ENCODE data around the gene RAB32. TPM values are rescaled to one million over a fixed set of nuclear protein-coding genes. Genes with fewer than 3 reads are reported as not detected.
"Not testable (repeated sequence)": the region's sequence is repeated elsewhere in the genome, so short reads cannot be mapped to it uniquely, and the experiment has no call there.

Gene RAB32
- total RNA-seq, 2 donors from 2014 or later = 0.47 to 0.50 TPM

DNA sequence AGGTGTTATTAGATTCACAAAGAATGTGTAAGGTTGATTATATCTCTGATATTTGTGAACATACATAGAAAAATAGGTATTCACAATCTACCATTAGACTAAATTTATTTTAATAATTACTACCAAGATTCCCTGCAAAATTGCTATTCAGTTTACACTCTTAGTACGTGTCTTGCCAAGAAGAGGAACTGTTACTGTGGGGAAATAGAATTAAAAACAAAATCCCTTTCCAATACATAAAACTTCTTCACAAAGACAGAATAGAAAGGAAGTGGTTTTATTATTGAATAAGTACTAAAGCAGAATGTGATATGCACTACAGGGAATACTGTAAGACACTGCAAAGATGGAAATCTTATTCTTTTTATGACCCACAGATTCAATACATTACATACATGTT, 17.0 kb downstream of the RAB32 start:
- no peak overlapping the region for H3K27ac Mint-ChIP-seq
- no peaks in the 10 kb centered on the region for H3K9me3 Mint-ChIP-seq
- ATAC-seq (no peak), DNase-seq (ENCODE audit: low spot score in 2 of 2) (no peak)
- no peaks in the 10 kb centered on the region for H3K36me3 Mint-ChIP-seq

DNA sequence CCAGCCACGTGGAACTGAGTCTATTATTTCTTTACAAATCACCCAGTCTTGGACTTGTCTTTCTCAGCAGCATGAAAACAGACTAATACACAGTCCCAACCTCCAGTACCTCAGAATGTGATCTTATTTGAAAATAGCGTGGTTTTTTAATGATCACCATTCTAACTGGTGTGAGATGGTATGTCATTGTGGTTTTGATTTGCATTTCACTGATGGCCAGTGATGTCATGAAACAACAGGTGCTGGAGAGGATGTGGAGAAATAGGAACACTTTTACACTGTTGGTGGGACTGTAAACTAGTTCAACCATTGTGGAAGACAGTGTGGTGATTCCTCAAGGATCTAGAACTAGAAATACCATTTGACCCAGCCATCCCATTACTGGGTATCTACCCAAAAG, 23.0 kb downstream of the RAB32 start:
- not testable (repeated sequence) for ATAC-seq; DNase-seq (ENCODE audit: low spot score in 2 of 2); H3K36me3 Mint-ChIP-seq; H3K27ac Mint-ChIP-seq
- peaks cover 13 to 16% of the 10 kb centered on the region in 2 donors for H3K9me3 Mint-ChIP-seq

DNA sequence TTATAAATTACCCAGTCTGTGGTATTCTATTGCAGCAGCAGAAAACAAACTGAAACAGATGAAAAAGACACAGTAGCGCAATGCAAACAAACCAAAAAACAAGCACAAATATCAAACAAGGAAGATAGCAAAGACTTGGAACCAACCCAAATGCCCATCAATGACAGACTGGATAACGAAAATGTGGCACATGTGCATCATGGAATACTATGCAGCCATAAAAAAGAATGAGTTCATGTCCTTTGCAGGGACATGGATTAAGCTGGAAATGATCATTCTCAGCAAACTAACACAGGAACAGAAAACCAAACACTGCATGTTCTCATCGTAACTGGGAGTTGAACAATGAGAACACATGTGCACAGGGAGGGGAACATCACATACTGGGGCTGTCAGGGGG, 25.0 kb downstream of the RAB32 start:
- not testable (repeated sequence) for H3K27ac Mint-ChIP-seq

DNA sequence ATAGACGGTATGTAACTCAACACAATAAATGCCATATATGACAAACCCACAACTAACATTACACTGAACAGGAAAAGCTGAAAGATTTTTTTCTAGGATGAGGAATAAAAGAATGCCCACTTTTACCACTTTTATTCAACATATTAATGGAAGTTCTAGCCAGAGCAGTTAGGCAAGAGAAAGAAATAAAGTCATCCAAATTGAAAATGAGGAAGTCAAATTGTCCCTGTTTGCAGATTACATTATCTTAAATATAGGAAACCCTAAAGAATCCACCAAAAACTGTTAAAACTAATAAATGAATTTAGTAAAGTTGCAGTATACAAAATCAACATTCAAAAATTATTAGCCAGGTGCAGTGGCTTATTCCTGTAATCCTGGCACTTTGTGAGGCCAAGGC, 30.6 kb downstream of the RAB32 start:
- H3K27ac Mint-ChIP-seq = no peak overlapping the region
- H3K9me3 Mint-ChIP-seq = peaks cover 9 to 15% of the 10 kb centered on the region in 2 donors
- H3K36me3 Mint-ChIP-seq = no peaks in the 10 kb centered on the region
- ATAC-seq (no peak), DNase-seq (ENCODE audit: low spot score in 2 of 2) (no peak)

More for the DNA sequence above, 25.0 kb downstream of the RAB32 start:
- not testable (repeated sequence) for DNase-seq (ENCODE audit: low spot score in 2 of 2); ATAC-seq; H3K36me3 Mint-ChIP-seq
- H3K9me3 Mint-ChIP-seq = peaks cover 13 to 16% of the 10 kb centered on the region in 2 donors

DNA sequence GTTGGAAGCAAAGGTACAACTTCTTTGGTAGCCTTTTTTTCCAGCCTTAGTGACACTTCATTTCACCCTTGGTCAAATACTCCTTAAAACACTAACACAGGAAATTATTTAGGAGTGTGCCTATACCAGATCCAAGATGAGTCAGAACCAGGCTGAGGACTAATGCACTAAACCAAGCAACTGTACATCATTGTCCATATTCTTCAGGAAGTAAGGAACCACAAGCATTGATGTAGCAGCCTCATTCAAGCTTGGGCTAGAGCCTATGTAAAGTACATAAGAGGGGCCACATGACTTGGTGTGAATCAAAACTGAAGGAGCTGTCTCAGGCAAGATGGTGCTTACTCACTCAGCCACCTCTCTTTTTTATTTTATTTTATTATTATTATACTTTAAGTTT, 34.4 kb downstream of the RAB32 start:
- Mint-ChIP-seq H3K36me3 (no peaks in the 10 kb centered on the region), H3K27ac (no peak overlapping the region), H3K9me3 (peaks cover 3% of the 10 kb centered on the region in 2 donors)
- ATAC-seq (no peak), DNase-seq (ENCODE audit: low spot score in 2 of 2) (no peak)

DNA sequence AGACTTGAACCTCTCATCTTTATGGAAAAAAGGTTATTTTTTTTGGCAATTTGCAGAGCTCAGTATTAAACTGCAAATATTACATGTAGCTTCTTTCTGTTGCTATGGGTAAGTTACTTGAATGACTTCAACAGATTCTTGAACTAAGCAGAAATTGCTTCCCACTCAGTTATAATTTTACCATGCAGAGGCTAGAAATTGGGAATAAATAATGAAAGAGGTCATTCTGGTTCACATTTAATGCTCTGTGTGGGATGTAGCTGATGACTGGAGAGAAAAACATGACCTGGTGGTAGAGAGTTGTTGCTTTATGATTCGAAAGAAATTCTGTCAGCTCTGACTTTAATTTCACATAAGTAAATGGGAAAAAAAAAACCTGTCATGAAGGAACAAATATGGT, 38.3 kb downstream of the RAB32 start:
- Mint-ChIP-seq H3K9me3 (no peaks in the 10 kb centered on the region), H3K27ac (no peak overlapping the region), H3K36me3 (no peaks in the 10 kb centered on the region)
- ATAC-seq = no peak
- no peak for DNase-seq (ENCODE audit: low spot score in 2 of 2)

DNA sequence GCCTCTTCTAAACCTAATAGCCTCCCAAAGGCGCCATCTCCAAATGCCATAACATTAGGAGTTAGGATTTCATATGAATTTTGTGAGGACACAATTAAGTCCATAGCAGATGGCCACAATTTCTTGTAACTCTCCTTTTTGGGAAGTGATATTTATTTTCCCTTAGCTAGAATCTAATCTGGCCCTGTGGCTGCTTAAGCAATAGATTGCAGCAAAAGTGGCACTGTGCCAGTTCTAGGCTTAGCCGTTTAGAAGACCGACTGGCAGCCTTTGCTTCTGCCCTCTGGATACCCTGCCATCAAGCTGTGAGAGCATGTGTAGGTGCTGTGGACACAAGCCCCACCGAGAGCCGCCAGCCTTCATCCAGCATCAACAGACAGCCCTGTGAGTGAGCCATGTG, 39.2 kb downstream of the RAB32 start:
- no peak for ATAC-seq

DNA sequence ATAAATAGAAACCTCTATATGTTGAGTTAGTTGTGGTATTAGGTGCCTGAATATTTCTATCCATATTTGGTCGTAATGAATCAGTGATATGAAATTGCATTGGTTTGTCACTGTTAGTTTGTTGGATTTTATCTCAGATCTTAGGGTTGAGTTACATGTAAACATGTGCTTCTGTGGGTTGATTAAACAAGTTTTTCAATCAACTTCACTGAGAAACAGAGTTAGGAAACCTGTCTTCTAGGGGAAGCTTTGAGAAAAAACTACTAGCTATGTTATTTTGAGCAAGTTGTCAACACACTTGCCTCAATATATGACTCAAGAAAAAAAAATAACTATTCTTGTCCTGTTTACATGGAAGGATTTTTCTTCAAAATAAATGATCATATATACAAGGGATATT, 40.3 kb downstream of the RAB32 start:
- no peak overlapping the region for H3K27ac Mint-ChIP-seq
- no peak for DNase-seq (ENCODE audit: low spot score in 2 of 2)
- H3K9me3 Mint-ChIP-seq = no peaks in the 10 kb centered on the region
- H3K36me3 Mint-ChIP-seq = no peaks in the 10 kb centered on the region
- no peak for ATAC-seq

More for the DNA sequence above, 39.2 kb downstream of the RAB32 start:
- Mint-ChIP-seq H3K36me3 (no peaks in the 10 kb centered on the region), H3K9me3 (no peaks in the 10 kb centered on the region), H3K27ac (no peak overlapping the region)
- no peak for DNase-seq (ENCODE audit: low spot score in 2 of 2)

DNA sequence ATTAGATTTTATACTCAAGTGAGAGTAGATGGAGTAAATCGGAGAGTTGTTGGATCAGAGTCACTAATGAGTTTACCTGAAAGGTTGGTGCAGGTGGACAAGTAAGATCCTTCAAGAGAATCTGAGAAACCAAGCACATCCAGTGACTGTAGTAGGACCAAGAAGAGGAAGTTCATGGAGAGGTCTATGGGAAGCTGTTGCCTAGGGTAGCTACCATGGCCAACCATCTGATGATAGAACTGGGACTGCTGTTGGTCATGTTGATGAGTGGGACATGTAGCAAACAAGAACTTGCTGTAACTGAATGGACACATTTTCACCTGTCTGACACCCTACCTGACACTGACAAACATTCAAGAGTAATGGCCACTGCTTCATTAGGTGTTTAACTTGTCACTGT, 43.8 kb downstream of the RAB32 start:
- no peaks in the 10 kb centered on the region for H3K9me3 Mint-ChIP-seq
- no peaks in the 10 kb centered on the region for H3K36me3 Mint-ChIP-seq
- DNase-seq (ENCODE audit: low spot score in 2 of 2) = no peak
- ATAC-seq = no peak
- H3K27ac Mint-ChIP-seq = no peak overlapping the region

DNA sequence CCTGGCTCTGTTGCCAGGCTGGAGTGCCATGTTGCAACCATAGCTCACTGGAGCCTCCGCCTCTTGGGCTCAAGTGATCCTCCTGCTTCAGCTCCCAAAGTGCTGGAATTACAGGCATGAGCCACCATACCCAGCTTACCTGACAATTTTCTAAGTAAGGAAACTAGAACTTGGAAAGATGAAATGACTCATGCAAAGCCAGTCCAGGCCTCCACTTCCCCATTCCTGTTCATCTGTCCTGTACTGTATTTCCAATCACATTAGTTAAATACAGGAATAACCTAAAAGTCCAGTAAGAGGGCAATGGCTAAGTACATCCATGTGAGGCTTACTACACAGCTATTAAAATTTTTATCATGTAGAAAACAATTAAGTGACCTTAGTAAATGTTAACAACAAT, 46.9 kb downstream of the RAB32 start:
- Mint-ChIP-seq H3K27ac (no peak overlapping the region), H3K9me3 (no peaks in the 10 kb centered on the region), H3K36me3 (no peaks in the 10 kb centered on the region)
- DNase-seq (ENCODE audit: low spot score in 2 of 2) (no peak), ATAC-seq (no peak)

DNA sequence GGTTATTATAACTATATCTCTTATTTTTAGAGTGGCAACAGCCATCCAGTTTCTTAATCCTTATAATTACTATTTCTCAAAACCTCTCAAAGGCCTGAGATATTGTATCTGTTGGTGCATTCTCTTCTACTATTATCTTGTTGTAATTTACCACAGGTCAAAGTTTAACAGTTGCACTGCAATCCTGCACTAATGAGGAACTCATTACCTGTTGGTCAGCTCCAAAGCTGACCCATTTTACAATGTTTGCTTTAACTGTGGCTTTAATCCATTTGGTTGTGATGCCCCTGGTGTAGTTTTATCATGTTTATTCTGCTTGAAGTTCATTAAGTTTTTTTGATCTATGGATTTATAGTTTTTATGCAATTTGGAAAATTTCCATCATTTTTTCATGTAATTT, 48.8 kb downstream of the RAB32 start:
- H3K36me3 Mint-ChIP-seq = no peaks in the 10 kb centered on the region
- no peak for ATAC-seq

DNA sequence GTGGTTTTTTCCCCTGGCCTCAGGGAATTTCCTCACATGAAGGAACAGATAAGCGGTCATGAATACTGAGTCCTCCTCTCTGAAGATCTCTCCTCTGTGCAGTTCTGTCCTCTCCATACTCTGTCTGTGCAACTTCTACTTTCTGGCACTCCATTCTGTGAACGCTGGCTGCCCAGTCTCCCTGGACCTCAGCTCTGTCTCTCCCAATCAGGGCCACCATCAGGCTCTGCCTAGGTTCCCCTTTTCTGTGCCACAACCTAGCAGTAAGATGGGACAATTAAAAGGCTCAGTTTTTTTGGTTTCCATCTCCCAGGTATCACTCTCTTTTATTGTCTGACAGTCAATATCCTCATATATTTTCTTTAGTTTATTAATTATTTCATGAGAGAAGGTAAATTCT, 50.4 kb downstream of the RAB32 start:
- DNase-seq (ENCODE audit: low spot score in 2 of 2) (no peak), ATAC-seq (no peak)
- Mint-ChIP-seq H3K27ac (no peak overlapping the region), H3K9me3 (no peaks in the 10 kb centered on the region), H3K36me3 (no peaks in the 10 kb centered on the region)

More for the DNA sequence above, 48.8 kb downstream of the RAB32 start:
- Mint-ChIP-seq H3K27ac (no peak overlapping the region), H3K9me3 (no peaks in the 10 kb centered on the region)
- no peak for DNase-seq (ENCODE audit: low spot score in 2 of 2)

DNA sequence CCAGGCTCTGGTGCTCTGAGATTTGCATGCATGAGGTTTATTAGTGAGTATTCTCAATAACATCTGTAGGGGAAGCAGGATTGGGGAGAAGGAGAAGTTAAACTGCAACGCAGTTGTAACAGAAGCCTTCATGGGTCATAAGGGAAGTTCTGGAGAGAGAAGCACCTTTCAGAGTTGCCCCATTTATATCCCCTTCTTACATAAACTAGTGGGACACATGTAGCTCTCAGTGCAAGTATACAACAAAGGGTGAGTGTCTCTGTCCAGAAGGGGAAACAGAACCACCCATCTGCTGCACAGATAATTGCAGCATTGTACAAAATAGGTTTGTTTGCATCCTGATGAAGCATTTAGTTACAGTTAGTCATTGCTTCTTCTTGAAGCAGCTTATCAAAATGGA, 50.9 kb downstream of the RAB32 start:
- H3K36me3 Mint-ChIP-seq = peaks cover 0 to 4% of the 10 kb centered on the region in 2 donors
- no peak for DNase-seq (ENCODE audit: low spot score in 2 of 2)
- H3K27ac Mint-ChIP-seq = no peak overlapping the region
- no peaks in the 10 kb centered on the region for H3K9me3 Mint-ChIP-seq
- ATAC-seq = no peak

DNA sequence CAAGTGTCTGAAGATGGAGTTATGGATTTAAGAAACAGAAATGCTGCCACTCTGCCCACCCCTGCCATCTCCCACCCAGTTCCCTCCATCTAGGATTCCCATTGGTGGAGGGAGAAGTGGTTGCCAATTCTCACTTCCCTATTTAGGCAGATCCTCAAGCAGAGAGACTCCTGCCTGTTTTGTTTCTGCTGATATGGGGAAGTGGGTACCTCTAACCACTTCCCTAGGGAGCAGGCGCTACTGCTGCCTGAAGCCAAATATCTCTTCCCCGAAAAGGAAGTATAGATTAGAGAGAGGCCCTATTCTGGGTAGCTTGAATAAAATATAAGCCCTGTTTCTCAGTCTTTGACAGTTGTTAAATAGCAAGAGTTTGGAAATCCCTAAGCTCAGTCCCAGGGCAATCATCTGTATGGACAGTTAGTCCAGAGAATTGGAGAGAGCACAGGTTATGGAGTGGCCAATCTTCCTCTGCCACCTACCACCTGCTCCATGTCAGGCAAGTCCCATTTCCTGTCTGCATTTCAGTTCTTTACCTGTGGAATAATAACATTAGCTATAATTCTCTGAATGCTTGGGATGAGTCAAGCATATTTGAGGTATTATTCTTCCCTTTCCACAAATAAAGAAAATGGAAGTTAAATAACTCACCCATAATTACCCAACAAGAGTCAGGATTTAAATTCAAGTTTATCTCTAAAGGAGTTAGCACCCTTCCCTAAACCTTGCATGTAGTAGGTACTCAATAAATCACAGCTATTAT, 52.5 kb downstream of the RAB32 start:
- Mint-ChIP-seq H3K9me3 (no peaks in the 10 kb centered on the region), H3K27ac (no peak overlapping the region), H3K36me3 (peaks cover 0 to 4% of the 10 kb centered on the region in 2 donors)
- no peak for ATAC-seq
- no peak for DNase-seq (ENCODE audit: low spot score in 2 of 2)

DNA sequence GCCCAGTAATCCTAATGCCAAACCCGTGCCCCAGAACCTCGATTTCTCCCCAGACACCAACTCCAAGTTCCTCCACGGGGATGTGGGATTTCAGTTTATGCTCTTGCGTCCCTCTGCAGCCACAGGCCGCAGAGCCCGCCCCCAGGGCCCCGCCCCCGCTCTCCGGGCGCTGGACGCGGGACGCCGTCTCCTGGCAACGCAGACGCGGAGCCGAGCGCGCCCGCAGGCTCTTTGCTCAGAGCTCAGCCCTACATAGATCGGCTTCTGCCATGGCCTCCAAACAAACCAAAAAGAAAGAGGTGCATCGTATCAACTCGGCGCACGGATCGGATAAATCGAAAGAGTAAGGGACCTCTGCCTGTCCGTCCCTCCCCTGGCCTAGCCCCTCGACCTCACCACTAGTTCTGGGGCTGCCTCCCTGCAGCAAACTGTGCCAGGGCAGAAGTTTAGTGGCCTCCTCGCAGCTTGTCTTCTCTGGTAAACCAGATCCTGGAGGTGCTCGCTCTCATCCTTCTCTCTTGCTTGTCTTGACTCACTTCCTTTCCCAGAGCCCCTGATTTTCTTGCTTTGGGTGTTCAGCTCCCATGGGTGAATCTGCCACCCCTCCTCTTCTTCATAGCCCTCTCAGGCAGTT, 55.3 kb downstream of the RAB32 start, which contains the start of gene ADGB:
ADGB (plus strand) TSS at position 201 of the 634 bp plus-strand sequence; CDS start at position 270, 69 bp downstream.
- ATAC-seq (peak in 1 of 2 donors; percentile 22), DNase-seq (ENCODE audit: low spot score in 2 of 2) (no peak)
- Mint-ChIP-seq H3K36me3 (peaks cover 0 to 4% of the 10 kb centered on the region in 2 donors), H3K27ac (no peak within 1 kb of the TSS), H3K9me3 (no peaks in the 10 kb centered on the region)

DNA sequence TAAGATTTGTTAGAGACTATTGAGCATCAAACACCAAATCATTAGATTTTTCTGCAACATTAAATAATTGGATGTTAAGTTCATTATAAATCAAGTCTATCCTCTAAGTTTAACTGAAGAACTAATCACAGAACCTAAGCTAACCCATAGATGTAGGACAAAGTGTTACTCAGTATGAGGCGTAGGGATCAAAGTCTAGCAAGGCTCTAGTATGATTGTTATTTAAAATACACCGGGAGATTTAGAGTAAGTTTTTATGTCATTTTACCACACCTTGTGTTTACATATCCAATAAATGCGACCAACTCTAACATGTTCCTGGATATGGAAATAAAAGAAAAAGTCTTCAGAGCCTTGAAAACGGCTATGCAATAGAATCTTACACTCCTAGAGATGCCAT, 57.7 kb downstream of the RAB32 start:
- H3K27ac Mint-ChIP-seq = no peak overlapping the region
- peaks cover 0 to 4% of the 10 kb centered on the region in 2 donors for H3K36me3 Mint-ChIP-seq
- no peak for ATAC-seq
- no peak for DNase-seq (ENCODE audit: low spot score in 2 of 2)
- no peaks in the 10 kb centered on the region for H3K9me3 Mint-ChIP-seq

DNA sequence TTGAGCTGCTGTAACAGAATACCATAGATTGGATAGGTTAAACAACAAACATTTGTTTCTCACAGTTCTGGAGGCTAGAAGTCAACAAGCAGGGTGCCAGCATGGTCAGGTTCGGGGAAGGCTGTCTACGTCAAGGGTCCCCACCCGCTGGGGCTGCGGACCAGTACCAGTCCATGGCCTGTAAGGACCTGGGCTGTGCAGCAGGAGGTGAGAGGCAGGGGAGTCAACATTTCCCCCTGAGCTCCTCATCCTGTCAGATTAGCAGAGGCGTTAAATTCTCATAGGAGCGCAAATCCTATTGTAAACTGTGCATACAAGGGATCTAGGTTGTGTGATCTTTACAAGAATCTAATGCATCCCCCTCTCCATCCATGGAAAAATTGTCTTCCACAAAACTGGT, 58.9 kb downstream of the RAB32 start:
- ATAC-seq (no peak), DNase-seq (ENCODE audit: low spot score in 2 of 2) (no peak)
- Mint-ChIP-seq H3K9me3 (no peaks in the 10 kb centered on the region), H3K27ac (no peak overlapping the region), H3K36me3 (peaks cover 0 to 4% of the 10 kb centered on the region in 2 donors)

All from activated naive CD4-positive, alpha-beta T cell treated with anti-CD3 and anti-CD28 coated beads, Interleukin-2, amount 50 U/mL, for 72 hours (primary cell).